Measurements from ENCODE around the gene HCRTR1.

- TF ChIP-seq CTCF (IDR thresholded peaks at IDR 0.05), result no peak
- TF ChIP-seq POLR2A (IDR thresholded peaks at IDR 0.05), result no peak
Measured at GRCh38 chr1:31655756-31656155, 38.3 kb downstream of the HCRTR1 start.
